Adrenal gland (tissue), 12 donors: ENCODE measurements around the gene PDCD2. TPM values are rescaled to one million over a fixed set of nuclear protein-coding genes. Genes with fewer than 3 reads are reported as not detected.

Experiments
- DNase-seq, 7 donors: peaks; one replicate each; pipeline ENCODE4 v3.0.0-alpha.2; 2019 to 2020
- H3K27ac ChIP-seq, 5 donors: fragments of 200-600 bp; sonication (generic) in 4 of 5; 1 replicate in 3 of 5; 2 replicates in 2 of 5; pipeline versions ENCODE4 v1.5.1 to v1.8.0; 2016 to 2020; ENCODE audit warnings: mild to moderate bottlenecking in 1 of 5
- H3K27me3 ChIP-seq: fragments of 200-600 bp; 2 replicates; pipeline ENCODE4 v1.8.0; 2021
- H3K36me3 ChIP-seq, 2 donors: fragments of 200-600 bp; replicated peaks in 1 of 2; 1 replicate in 1 of 2; 2 replicates in 1 of 2; pipeline versions ENCODE4 v1.5.1 to v1.8.0; 2018 to 2022
- H3K4me1 ChIP-seq, 2 donors: fragments of 200-600 bp; replicated peaks in 1 of 2; 1 replicate in 1 of 2; 2 replicates in 1 of 2; pipeline versions ENCODE4 v1.5.1 to v1.8.0; 2018 to 2021
- H3K4me3 ChIP-seq, 4 donors: fragments of 200-600 bp; sonication (generic) in 3 of 4; one replicate each; pipeline ENCODE4 v1.5.1; 2016 to 2018
- H3K9me3 ChIP-seq, 3 donors: fragments of 200-600 bp; sonication (generic) in 1 of 3; replicated peaks in 1 of 3; 1 replicate in 2 of 3; 2 replicates in 1 of 3; pipeline versions ENCODE4 v1.5.1 to v1.8.0; 2016 to 2021
- POLR2A ChIP-seq, 2 donors: fragments of 450-650 bp; IDR thresholded peaks; one replicate each; pipeline ENCODE4 v1.6.1; 2017; ENCODE audit warnings: antibody characterized with exemption in 2 of 2, mild to moderate bottlenecking in 2 of 2, moderate library complexity in 1 of 2
- WGBS, 4 donors: extraction: QIAGEN DNeasy Blood & Tissue Kit in 2 of 4; methylation state at CpG; one replicate each; pipeline versions ENCODE4 v1.1.5 to v1.1.7; 2013 to 2017; 5-methylcytosine and 5-hydroxymethylcytosine counted together
- intact Hi-C, 2 donors: fragments of 100-400 bp; cut with DNase I; formaldehyde crosslinking; loops; one replicate each; pipeline versions ENCODE4 v1.14.1 to v1.15.0; 2022 to 2023
- polyA plus RNA-seq, 3 donors: library from polyadenylated mRNA; stranded (reverse); fragments of 200-250 nt in 2 of 3; fragments of 350-450 nt in 1 of 3; fragmentation: Illumina TruSeq in 1 of 3; extraction: RNeasy Lipid Tissue Mini Kit (QIAGEN cat#74804) in 1 of 3; gene quantifications; one replicate each; pipeline ENCODE4 v1.2.3, GENCODE V29; 2013 to 2014
- total RNA-seq, 9 donors: library from RNA; depleted of rRNA in 4 of 9; stranded (reverse); fragments of >200 nt in 4 of 9; fragments of 120-200 nt in 1 of 9; fragmentation: NEBNext Ultra II Directional in 1 of 9; extraction: Animal tissue kit (Norgen Biotek cat#: 25700) in 1 of 9; gene quantifications; one replicate each; pipeline versions ENCODE4 v1.1.0 to v1.2.4, GENCODE V29; 2013 to 2023
- TF ChIP-seq, protein P1 (sequence below), 6 experiments: fragments of 450-650 bp in 4 of 6; fragments of 200-600 bp in 2 of 6; sonication (generic) in 1 of 6; IDR thresholded peaks; 1 replicate in 5 of 6; 2 replicates in 1 of 6; pipeline versions ENCODE4 v1.5.1 to v1.8.0; 2016 to 2021; ENCODE audit warnings: antibody characterized with exemption in 6 of 6, mild to moderate bottlenecking in 2 of 6, moderate library complexity in 1 of 6
- donor health status: healthy with polysubstance abuse.
- donor health status: Bipolar disorder and iron deficiency.
- donor health status: DM: yes; HTN: yes; CAD: no.
- donor health status: DM: no; HTN: no; CAD: no.
- donor health status: DM: no; HTN: no; CAD: no.
- donor health status: DM: yes; HTN: yes; CAD: no.

Gene PDCD2
- total and polyA plus RNA-seq, 12 donors, result 42.8 to 119 (median 56.6) TPM

DNA sequence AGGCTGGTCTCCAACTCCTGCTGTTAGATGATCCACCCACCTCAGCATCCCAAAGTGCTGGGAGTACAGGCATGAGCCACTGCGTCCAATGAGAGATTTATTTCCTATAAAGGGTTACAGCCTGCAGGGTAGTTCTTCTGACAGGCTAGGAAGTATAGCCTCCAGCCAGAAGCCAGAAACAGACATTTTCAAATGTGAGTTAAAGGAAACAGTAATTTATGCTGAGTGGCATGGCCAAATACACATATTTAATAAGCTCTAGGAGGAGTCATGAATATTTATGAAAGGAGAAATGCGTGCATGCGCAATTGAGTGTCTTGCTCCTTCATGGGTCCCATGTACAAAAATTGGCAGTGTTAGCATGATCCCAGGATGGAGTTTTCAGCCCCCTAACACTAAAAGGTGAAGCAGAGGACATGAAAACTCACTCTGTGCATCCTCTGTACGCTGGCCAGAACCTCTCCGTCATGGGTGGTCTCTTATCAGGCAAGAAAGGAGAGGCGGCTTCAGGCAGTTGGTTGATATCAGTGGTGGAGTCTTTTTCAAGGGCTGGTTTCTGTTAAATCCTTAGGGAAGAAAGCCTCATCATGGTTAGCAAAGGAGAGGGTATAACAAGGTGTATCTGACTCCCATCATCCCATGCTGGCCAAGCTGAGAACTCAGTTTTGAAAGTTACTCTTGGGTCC is 21.3 kb upstream of the PDCD2 start:
- 37 to 71% (median 53%) methylated on average over 2 to 6 of the region's 6 CpGs for WGBS, 4 donors

GRCh38 chr6:170597278-170597677 is 12.8 kb upstream of the PDCD2 start:
- intact Hi-C loops, result no loop called here
- Histone ChIP-seq H3K36me3 (no peaks in the 10 kb centered on the region), H3K9me3 (no peaks in the 10 kb centered on the region), H3K4me3 (no peak overlapping the region), H3K4me1 (no peaks in the 10 kb centered on the region), H3K27me3 (no peaks in the 10 kb centered on the region), H3K27ac (no peak overlapping the region)
- DNase-seq, result no peak
- TF ChIP-seq POLR2A (IDR thresholded peaks at IDR 0.05), result no peak
- TF ChIP-seq, protein P1, sequence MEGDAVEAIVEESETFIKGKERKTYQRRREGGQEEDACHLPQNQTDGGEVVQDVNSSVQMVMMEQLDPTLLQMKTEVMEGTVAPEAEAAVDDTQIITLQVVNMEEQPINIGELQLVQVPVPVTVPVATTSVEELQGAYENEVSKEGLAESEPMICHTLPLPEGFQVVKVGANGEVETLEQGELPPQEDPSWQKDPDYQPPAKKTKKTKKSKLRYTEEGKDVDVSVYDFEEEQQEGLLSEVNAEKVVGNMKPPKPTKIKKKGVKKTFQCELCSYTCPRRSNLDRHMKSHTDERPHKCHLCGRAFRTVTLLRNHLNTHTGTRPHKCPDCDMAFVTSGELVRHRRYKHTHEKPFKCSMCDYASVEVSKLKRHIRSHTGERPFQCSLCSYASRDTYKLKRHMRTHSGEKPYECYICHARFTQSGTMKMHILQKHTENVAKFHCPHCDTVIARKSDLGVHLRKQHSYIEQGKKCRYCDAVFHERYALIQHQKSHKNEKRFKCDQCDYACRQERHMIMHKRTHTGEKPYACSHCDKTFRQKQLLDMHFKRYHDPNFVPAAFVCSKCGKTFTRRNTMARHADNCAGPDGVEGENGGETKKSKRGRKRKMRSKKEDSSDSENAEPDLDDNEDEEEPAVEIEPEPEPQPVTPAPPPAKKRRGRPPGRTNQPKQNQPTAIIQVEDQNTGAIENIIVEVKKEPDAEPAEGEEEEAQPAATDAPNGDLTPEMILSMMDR (IDR thresholded peaks at IDR 0.05), result no peak

More for the DNA sequence above, 21.3 kb upstream of the PDCD2 start:
- Histone ChIP-seq H3K27ac (no peak overlapping the region), H3K27me3 (peaks cover 8% of the 10 kb centered on the region), H3K9me3 (no peaks in the 10 kb centered on the region), H3K36me3 (no peaks in the 10 kb centered on the region), H3K4me3 (no peak overlapping the region), H3K4me1 (no peaks in the 10 kb centered on the region)
- no peak for DNase-seq
- TF ChIP-seq, protein P1 (IDR thresholded peaks at IDR 0.05), result no peak
- no peak for TF ChIP-seq POLR2A (IDR thresholded peaks at IDR 0.05)
- intact Hi-C loops, result no loop called here

GRCh38 chr6:170596426-170596825 is 12.0 kb upstream of the PDCD2 start:
- no peak overlapping the region for H3K4me3 ChIP-seq
- H3K4me1 ChIP-seq, result no peaks in the 10 kb centered on the region
- no peaks in the 10 kb centered on the region for H3K36me3 ChIP-seq
- TF ChIP-seq, protein P1 (IDR thresholded peaks at IDR 0.05), result no peak
- TF ChIP-seq POLR2A (IDR thresholded peaks at IDR 0.05), result no peak
- no peak overlapping the region for H3K27ac ChIP-seq
- H3K9me3 ChIP-seq, result no peaks in the 10 kb centered on the region
- no peaks in the 10 kb centered on the region for H3K27me3 ChIP-seq
- intact Hi-C loops, result no loop called here
- DNase-seq, result no peak

DNA sequence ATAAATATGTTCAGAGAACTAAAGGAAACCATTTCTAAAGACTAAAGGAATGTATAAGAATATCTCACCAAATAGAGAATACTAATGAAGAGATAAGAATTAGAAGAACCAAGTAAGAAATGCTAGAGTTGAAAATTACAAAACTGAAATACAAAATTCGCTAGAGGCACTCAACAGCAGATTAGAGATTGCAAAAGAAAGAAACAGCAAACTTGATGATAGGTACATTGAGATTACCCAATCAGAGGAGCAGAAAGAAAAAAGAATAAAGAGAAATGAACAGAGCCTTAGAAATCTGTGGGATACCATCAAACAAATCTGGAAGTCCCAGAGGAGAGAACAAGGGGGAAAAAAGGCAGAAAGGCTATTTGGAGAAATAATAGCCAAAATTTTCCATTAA is 6.3 kb upstream of the PDCD2 start:
- H3K27ac ChIP-seq, result no peak overlapping the region
- WGBS, 4 donors, result 74 to 85% (median 81%) methylated on average over 1 of the region's 1 CpG
- no peak overlapping the region for H3K4me3 ChIP-seq
- TF ChIP-seq, protein P1 (IDR thresholded peaks at IDR 0.05), result no peak
- no peak for TF ChIP-seq POLR2A (IDR thresholded peaks at IDR 0.05)
- H3K36me3 ChIP-seq, result no peaks in the 10 kb centered on the region
- no peaks in the 10 kb centered on the region for H3K27me3 ChIP-seq
- H3K4me1 ChIP-seq, result no peaks in the 10 kb centered on the region
- H3K9me3 ChIP-seq, result no peaks in the 10 kb centered on the region
- no peak for DNase-seq
- intact Hi-C loops, result no loop called here
